CD14-positive monocyte (primary cell): ENCODE results near the gene RBP5. TPM values are rescaled to one million over a fixed set of nuclear protein-coding genes. Genes with fewer than 3 reads are reported as not detected.
A peak's percentile ranks its signal among the peaks of the same experiment; 100 is the strongest.

Experiments
- DNase-seq, 3 donors: peaks; one replicate each; pipeline ENCODE4 v3.0.0-alpha.2; 2011 to 2022
- H2AFZ ChIP-seq: 2 replicates; pipeline ENCODE4 v1.6.0; 2012; ENCODE audit warnings: mild to moderate bottlenecking, low read depth, low read length, inconsistent platforms; ENCODE audit not compliant: insufficient read depth, poor library complexity, severe bottlenecking
- H3K27ac ChIP-seq, 2 donors: 1 replicate in 1 of 2; 2 replicates in 1 of 2; pipeline ENCODE4 v1.5.1; 2012 to 2013; ENCODE audit warnings: low read length in 2 of 2, control low read depth in 1 of 2, inconsistent platforms in 1 of 2, low read depth in 1 of 2, mild to moderate bottlenecking in 1 of 2
- H3K27me3 ChIP-seq, 2 donors: one replicate each; pipeline versions ENCODE4 v1.6.0 to v1.6.1; 2011 to 2013; ENCODE audit warnings: low read length in 2 of 2; ENCODE audit not compliant: control insufficient read depth in 2 of 2, insufficient read depth in 2 of 2
- H3K36me3 ChIP-seq, 2 donors: replicated peaks in 1 of 2; 1 replicate in 1 of 2; 2 replicates in 1 of 2; pipeline versions ENCODE4 v1.5.1 to v1.6.1; 2012 to 2013; ENCODE audit warnings: low read length in 2 of 2, control low read depth in 1 of 2, inconsistent platforms in 1 of 2, mild to moderate bottlenecking in 1 of 2; ENCODE audit not compliant: insufficient read depth in 2 of 2, control insufficient read depth in 1 of 2
- H3K4me1 ChIP-seq, 2 donors: 1 replicate in 1 of 2; 2 replicates in 1 of 2; pipeline versions ENCODE4 v1.5.1 to v1.6.1; 2012 to 2013; ENCODE audit warnings: low read length in 2 of 2, control low read depth in 1 of 2, inconsistent platforms in 1 of 2, mild to moderate bottlenecking in 1 of 2, moderate library complexity in 1 of 2; ENCODE audit not compliant: insufficient read depth in 2 of 2, control insufficient read depth in 1 of 2
- H3K4me2 ChIP-seq: replicated peaks from 2 replicates; pipeline ENCODE3; 2012; ENCODE audit warnings: low read length, moderate library complexity, mild to moderate bottlenecking; ENCODE audit not compliant: poor library complexity, severe bottlenecking; ENCODE audit errors: extremely low read depth
- H3K4me3 ChIP-seq, 3 experiments: fragments of 200-600 bp in 1 of 3; sonication (generic) in 1 of 3; replicated peaks in 1 of 3; 1 replicate in 2 of 3; 2 replicates in 1 of 3; pipeline ENCODE4 v1.5.1; 2011 to 2013; ENCODE audit warnings: low read length in 3 of 3, mild to moderate bottlenecking in 3 of 3, control low read depth in 2 of 3, low read depth in 2 of 3, inconsistent platforms in 1 of 3, moderate library complexity in 1 of 3
- H3K79me2 ChIP-seq: 2 replicates; pipeline ENCODE4 v1.6.0; 2012; ENCODE audit warnings: mild to moderate bottlenecking, control low read depth, inconsistent platforms, low read length, moderate library complexity; ENCODE audit not compliant: insufficient read depth
- H3K9ac ChIP-seq: 2 replicates; pipeline ENCODE4 v1.6.0; 2017; ENCODE audit warnings: low read length, mild to moderate bottlenecking; ENCODE audit not compliant: insufficient read depth, poor library complexity, severe bottlenecking
- H3K9me3 ChIP-seq, 2 donors: replicated peaks in 1 of 2; 1 replicate in 1 of 2; 2 replicates in 1 of 2; pipeline versions ENCODE4 v1.5.1 to v1.6.1; 2012 to 2013; ENCODE audit warnings: low read length in 2 of 2, control low read depth in 1 of 2; ENCODE audit not compliant: control insufficient read depth in 1 of 2, insufficient read depth in 1 of 2
- H4K20me1 ChIP-seq: 2 replicates; pipeline ENCODE4 v1.6.0; 2012; ENCODE audit warnings: mild to moderate bottlenecking, low read length, control low read depth, moderate library complexity; ENCODE audit not compliant: insufficient read depth
- H3K27ac Mint-ChIP-seq, 7 donors: one replicate each; pipeline ENCODE4 v1.8.0; 2020; ENCODE audit warnings: mild to moderate bottlenecking in 7 of 7, mixed read lengths in 7 of 7, moderate library complexity in 6 of 7, inconsistent platforms in 2 of 7
- H3K27me3 Mint-ChIP-seq, 3 donors: one replicate each; pipeline ENCODE4 v1.8.0; 2021 to 2022; ENCODE audit warnings: low read depth in 3 of 3, mild to moderate bottlenecking in 3 of 3, mixed read lengths in 3 of 3, moderate library complexity in 3 of 3, inconsistent platforms in 1 of 3
- H3K36me3 Mint-ChIP-seq, 2 donors: one replicate each; pipeline ENCODE4 v1.8.0; 2020; ENCODE audit warnings: mixed read lengths in 2 of 2, inconsistent platforms in 1 of 2, mild to moderate bottlenecking in 1 of 2
- H3K4me1 Mint-ChIP-seq: one replicate; pipeline ENCODE4 v1.8.0; 2020; ENCODE audit warnings: mild to moderate bottlenecking, mixed read lengths
- H3K4me3 Mint-ChIP-seq, 2 donors: one replicate each; pipeline ENCODE4 v1.8.0; 2020; ENCODE audit warnings: mild to moderate bottlenecking in 2 of 2, mixed read lengths in 2 of 2, moderate library complexity in 1 of 2
- H3K9me3 Mint-ChIP-seq, 7 donors: one replicate each; pipeline ENCODE4 v1.8.0; 2020 to 2022; ENCODE audit warnings: mixed read lengths in 7 of 7, mild to moderate bottlenecking in 6 of 7, moderate library complexity in 6 of 7, inconsistent platforms in 2 of 7
- WGBS: methylation state at CpG from one replicate; pipeline ENCODE4 v1.1.5; 2013; ENCODE audit warnings: missing lambda C conversion rate; ENCODE audit not compliant: insufficient coverage; 5-methylcytosine and 5-hydroxymethylcytosine counted together
- intact Hi-C, 2 donors: fragments of 100-400 bp; cut with micrococcal nuclease; formaldehyde crosslinking; loops; one replicate each; pipeline versions ENCODE4 v1.15.0 to v1.15.1; 2023
- polyA minus RNA-seq: library from RNA; depleted of rRNA, polyadenylated mRNA; stranded (reverse); fragments of >200 nt; gene quantifications from 2 replicates; pipeline ENCODE4 v1.2.3, GENCODE V29; 2012
- polyA plus RNA-seq, 3 donors: library from polyadenylated mRNA; depleted of rRNA in 1 of 3; unstranded in 2 of 3; stranded (reverse) in 1 of 3; fragments of 300-500 nt in 2 of 3; fragments of >200 nt in 1 of 3; fragmentation: Illumina TruSeq in 2 of 3; gene quantifications; 1 replicate in 2 of 3; 2 replicates in 1 of 3; pipeline ENCODE4 v1.2.3, GENCODE V29; 2012 to 2021
- total RNA-seq, 12 experiments: library from RNA in 1 of 12; stranded (reverse) in 1 of 12; fragments of 120-200 nt in 1 of 12; gene quantifications; one replicate each; pipeline ENCODE4 v1.2.4 and lab custom pipeline; 2013 to 2026; ENCODE audit warnings: mixed read lengths in 6 of 12, inconsistent platforms in 1 of 12
- TF ChIP-seq, protein P1 (sequence below): fragments of 200-600 bp; IDR thresholded peaks from one replicate; pipeline ENCODE4 v1.8.0; 2022; ENCODE audit warnings: antibody characterized with exemption, mild to moderate bottlenecking

The RBP5 gene, protein sequence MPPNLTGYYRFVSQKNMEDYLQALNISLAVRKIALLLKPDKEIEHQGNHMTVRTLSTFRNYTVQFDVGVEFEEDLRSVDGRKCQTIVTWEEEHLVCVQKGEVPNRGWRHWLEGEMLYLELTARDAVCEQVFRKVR
- not detected for total RNA-seq (2013)
- polyA plus RNA-seq: not detected
- not detected in 2 replicates for polyA minus RNA-seq
- total RNA-seq (lab: John Stamatoyannopoulos, UW): 0 to 1.4 (median 0) reads per million in 11 experiments

DNA sequence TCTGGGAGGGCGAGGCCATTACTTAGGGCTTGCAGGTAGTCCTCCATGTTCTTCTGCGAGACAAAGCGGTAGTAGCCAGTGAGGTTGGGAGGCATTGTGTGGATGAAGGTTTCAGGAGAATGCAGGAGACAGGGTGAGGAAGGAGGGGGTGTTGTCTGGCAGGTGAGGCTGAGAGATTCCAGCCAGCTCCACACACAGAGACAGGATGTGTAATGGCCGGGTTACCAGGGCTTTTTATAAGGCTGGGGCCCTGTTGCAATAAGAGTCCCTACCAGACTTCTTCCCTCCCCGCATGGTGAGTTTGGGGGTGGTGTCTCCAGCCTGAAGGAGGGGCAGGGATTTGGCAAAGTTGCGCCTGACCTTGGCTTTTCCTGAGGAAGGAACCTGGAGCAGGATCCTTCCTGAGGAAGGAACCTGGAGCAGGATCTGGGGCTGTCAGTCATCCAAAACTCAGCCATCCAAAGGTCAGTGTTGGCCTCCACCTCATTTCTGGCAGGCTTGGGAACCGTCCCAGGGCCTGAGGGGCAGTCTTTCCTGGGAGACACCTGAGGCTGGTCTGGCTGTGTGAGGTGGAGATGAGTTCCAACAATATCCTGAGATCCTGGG is at the start of gene RBP5:
Gene RBP5 (minus strand): TSS at position 209 of the 606 bp plus-strand sequence. CDS start 114 bp downstream, at position 95.
- peaks cover 19 to 43% of the 10 kb centered on the region in 2 donors for H3K27me3 ChIP-seq
- Mint-ChIP-seq H3K27ac (peak within 1 kb of the TSS in 1 of 7 donors; percentile 66), H3K4me1 (peaks cover 31% of the 10 kb centered on the region), H3K36me3 (peaks cover 17 to 26% of the 10 kb centered on the region in 2 donors), H3K4me3 (peak within 1 kb of the TSS; percentile 73 to 91), H3K27me3 (peaks cover 42 to 53% (median 49%) of the 10 kb centered on the region in 3 donors), H3K9me3 (peaks cover 0 to 20% (median 6%) of the 10 kb centered on the region in 7 donors)
- H3K79me2 ChIP-seq: no peaks in the 10 kb centered on the region
- no peak within 1 kb of the TSS for H3K27ac ChIP-seq
- peaks cover 26 to 27% of the 10 kb centered on the region in 2 donors for H3K4me1 ChIP-seq
- peak within 1 kb of the TSS; percentile 81 for H3K4me2 ChIP-seq
- 100% methylated on average over 3 of the region's 7 CpGs for WGBS
- H3K9me3 ChIP-seq: no peaks in the 10 kb centered on the region
- TF ChIP-seq, protein P1, sequence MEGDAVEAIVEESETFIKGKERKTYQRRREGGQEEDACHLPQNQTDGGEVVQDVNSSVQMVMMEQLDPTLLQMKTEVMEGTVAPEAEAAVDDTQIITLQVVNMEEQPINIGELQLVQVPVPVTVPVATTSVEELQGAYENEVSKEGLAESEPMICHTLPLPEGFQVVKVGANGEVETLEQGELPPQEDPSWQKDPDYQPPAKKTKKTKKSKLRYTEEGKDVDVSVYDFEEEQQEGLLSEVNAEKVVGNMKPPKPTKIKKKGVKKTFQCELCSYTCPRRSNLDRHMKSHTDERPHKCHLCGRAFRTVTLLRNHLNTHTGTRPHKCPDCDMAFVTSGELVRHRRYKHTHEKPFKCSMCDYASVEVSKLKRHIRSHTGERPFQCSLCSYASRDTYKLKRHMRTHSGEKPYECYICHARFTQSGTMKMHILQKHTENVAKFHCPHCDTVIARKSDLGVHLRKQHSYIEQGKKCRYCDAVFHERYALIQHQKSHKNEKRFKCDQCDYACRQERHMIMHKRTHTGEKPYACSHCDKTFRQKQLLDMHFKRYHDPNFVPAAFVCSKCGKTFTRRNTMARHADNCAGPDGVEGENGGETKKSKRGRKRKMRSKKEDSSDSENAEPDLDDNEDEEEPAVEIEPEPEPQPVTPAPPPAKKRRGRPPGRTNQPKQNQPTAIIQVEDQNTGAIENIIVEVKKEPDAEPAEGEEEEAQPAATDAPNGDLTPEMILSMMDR: no peak
- intact Hi-C loops: no loop called here
- peak within 1 kb of the TSS; percentile 12 to 70 (median 18) for H3K4me3 ChIP-seq
- H3K36me3 ChIP-seq: no peaks in the 10 kb centered on the region
- H4K20me1 ChIP-seq: no peaks in the 10 kb centered on the region
- DNase-seq: no peak
- H3K9ac ChIP-seq: peak within 1 kb of the TSS; percentile 38
- peak within 1 kb of the TSS; percentile 72 for H2AFZ ChIP-seq

DNA sequence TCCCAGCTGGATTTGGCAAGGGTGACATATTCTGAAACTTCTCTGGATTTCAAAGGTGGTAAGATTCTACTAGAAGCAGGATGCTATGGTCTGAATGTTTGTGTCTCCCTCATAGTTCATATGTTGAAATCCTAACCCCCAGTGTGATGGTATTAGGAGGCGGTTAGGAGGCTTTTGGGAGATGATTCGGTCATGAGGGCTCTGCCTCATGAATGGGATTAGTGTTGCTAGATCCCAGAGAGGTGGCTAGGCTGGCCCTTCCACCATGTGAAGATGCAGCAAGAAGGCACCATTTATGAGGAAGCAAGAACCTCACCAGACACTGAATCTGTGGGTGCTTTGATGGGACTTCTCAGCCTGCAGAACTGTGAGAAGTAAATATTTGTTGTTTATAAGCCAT is 49.8 kb upstream of the RBP5 start:
- Histone ChIP-seq H3K4me2 (no peak overlapping the region), H3K9me3 (no peaks in the 10 kb centered on the region), H2AFZ (no peak overlapping the region), H3K27ac (no peak overlapping the region), H3K36me3 (no peaks in the 10 kb centered on the region), H4K20me1 (no peaks in the 10 kb centered on the region), H3K9ac (no peak overlapping the region), H3K79me2 (no peaks in the 10 kb centered on the region), H3K4me3 (no peak overlapping the region), H3K4me1 (no peaks in the 10 kb centered on the region), H3K27me3 (peaks cover 0 to 9% of the 10 kb centered on the region in 2 donors)
- Mint-ChIP-seq H3K9me3 (peaks cover 0 to 14% (median 8%) of the 10 kb centered on the region in 7 donors), H3K27me3 (peaks cover 3 to 12% (median 6%) of the 10 kb centered on the region in 3 donors), H3K27ac (no peak overlapping the region), H3K4me1 (no peaks in the 10 kb centered on the region), H3K4me3 (no peak overlapping the region), H3K36me3 (no peaks in the 10 kb centered on the region)
- intact Hi-C loops: no loop called here
- WGBS: 100% methylated on average over 1 of the region's 2 CpGs
- no peak for DNase-seq
- TF ChIP-seq, protein P1: no peak
